HG02870 (cell line): ENCODE results near the gene KCNK15.

Experiments used
- ATAC-seq: cut with Tn5 transposase; IDR thresholded peaks from one replicate; pipeline ENCODE4 v1.9.1; 2021; ENCODE audit warnings: mild to moderate bottlenecking, moderate library complexity; ENCODE audit not compliant: unreplicated experiment

KCNK15 gene

DNA sequence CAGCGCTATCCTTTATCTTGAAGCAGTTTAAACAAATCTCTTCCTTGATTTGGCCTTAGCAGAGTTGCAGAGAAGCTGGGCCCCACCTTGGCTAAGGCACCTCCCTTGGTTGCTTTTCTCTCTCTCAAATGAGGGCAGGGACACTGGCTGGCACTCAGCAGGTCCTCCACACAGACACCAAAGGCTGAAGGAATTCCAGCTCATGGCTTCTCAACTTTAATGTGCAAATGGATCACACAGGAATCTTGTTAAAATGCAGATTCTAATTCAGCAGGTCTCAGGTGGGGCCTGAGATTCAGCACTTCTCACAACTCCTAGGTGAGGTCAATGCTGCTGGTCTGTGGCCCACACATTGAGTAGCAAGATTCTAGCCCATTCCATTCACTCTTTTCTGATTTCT is 39.0 kb downstream of the KCNK15 start:
- ATAC-seq = no peak

DNA sequence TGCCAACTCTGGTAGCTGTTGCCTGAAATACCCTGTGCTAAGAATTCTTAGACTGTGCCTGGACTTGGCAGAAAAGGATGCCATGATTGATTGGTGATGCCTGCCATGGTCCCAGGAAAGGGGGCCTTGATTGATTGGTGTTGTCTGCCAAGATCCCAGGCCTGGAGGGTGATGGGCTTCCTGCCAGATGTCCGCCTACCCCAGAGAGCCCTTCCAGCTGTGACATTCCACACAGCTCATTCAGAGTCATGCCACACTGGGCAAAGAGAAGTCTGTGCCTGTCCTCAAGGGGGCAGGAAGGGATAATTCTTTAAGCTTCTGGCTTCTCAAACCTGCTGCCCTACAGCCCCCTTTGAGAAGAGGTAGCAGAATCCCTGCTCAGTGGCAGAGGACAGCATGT is 40.1 kb downstream of the KCNK15 start:
- ATAC-seq = no peak

DNA sequence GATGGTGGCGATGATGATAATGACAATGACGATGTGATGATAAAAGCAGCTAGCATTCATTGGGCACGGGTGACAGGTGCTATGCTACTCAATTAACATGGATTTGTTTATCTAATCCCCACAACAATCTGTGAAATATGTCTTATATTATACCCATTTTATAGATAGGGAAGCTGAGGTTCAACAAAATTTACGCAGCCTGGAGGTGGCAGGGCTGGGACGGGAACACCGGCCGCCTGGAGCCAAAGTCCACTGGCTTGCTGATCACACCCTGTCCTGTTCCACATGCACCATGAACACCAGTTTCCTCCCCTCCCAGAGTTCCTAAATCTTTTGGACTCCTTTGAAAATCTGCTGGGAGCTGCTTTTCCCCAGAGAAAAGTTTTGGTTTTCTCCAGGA is 41.6 kb downstream of the KCNK15 start:
- ATAC-seq = no peak

DNA sequence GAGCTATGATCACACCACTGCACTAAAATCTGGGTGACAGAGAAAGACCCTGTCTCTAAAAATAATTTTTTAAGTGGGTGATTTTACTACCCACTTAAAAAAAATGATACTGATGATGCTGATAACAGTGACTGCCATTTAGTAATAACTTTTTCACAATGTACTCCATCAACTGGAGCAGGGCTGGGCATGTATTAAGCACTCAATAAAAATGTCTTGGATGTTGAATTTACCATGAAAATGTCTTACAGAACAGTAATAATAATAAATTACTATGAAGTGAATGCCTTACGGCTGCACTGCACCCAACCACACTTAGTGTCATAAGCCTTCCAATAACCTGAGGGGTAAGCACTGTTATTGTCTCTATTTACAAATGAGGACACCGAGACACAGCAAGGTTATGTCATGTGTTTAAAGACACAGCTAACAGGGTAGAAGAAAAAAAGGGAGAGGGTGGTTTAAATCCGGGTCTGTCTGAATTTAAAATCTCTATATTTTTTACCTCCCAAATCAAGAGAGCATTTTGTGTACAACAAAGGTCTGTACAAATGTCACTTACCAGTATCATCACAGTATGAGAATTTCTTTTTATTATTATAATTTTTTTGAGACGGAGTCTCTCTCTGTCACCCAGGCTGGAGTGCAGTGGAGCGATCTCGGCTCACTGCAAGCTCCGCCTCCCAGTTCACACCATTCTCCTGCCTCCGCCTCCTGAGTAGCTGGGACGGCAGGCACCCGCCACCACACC is 43.2 kb downstream of the KCNK15 start:
- no peak for ATAC-seq

DNA sequence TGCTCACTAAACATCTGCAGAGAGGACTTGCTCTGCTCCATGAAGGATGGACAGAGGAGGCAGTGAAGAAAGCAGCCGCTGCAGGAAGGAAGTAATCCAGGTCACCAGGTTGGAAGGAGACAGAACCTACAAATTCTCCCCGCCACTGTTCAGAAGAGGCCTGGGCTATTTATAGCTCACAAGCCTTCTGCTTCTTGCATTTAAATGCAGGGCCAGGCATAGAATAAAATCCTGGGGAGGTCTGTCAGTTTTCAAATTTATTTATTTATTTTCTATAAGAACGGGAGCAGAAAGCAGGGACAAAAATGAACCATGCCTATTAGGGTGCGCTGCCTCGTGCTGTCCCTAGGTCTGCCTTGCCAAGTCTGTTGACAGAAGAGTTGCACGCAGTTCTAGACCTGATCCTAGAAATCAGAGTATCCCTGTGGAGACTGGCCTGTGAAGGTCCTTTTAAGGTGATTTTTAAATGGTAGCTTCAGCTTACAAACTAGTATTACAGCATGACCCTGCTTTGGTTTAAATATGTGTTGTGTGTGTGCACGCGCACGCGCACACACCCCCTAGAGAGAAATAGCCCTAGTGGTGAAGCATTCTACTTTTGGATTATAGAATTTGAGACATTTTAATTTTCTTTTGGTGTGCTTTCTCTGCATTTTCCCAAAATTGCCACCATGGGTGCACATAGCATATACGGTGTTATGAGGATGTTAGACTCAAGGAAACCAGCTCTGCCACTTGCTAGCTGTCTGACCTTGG is 45.2 kb downstream of the KCNK15 start:
- no peak for ATAC-seq

DNA sequence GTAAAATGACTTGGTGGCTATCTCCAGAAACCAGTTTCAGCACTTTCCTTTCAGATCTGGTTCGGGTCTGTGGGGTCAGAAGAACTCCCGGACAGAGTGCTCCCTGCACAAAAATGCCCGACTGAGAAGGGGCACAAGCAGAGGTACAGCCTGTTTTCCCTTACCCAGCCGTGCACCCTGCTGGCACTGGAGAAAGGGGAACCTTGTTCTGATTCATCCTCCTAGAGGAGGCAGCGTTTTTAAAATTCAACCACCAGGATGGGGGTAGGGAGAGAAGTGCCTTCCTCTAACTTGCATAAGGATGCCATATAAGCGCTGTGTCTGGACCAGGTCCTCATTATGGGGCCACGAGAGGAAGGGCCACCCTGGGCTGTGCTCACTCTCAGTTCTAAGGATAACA is 47.1 kb downstream of the KCNK15 start:
- ATAC-seq = no peak

DNA sequence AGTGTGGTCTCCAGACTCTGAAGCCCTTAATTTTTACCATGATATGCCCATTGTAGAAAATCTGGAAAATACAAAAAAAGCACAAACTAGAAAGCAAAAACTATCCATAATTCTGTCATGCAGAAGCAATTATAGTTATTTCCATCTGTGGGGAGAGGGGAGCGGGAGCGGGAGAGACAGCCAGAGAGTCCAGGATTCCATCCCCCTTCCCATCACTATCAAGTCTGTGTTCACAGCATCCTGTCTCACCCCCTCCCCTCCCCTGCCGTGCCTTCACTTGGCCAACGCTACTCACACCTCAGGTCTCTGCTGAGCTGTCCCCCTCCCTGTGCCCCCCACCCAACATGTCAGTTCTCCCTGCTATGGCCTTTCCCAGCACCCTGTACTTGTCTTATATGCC is 50.2 kb downstream of the KCNK15 start:
- ATAC-seq = no peak

DNA sequence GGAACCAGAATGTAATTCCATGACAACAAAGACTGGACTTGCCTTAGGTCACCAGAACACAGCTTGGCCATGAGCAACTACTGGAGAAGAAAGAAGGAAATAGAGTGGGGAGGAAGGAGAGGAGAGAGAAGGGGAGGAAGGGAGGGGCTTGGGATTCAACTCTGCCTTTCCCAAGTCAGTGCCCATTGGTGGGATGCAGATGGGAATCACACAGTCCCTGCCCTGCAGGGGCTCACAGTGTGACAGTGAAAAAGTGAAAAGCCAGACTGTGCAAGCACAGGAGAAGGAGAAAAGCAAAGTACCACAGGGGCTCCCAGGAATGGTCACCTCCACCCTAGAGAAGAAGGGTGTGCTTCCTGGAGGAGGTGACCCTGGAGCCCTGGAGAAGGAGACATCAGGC is 50.6 kb downstream of the KCNK15 start:
- no peak for ATAC-seq

DNA sequence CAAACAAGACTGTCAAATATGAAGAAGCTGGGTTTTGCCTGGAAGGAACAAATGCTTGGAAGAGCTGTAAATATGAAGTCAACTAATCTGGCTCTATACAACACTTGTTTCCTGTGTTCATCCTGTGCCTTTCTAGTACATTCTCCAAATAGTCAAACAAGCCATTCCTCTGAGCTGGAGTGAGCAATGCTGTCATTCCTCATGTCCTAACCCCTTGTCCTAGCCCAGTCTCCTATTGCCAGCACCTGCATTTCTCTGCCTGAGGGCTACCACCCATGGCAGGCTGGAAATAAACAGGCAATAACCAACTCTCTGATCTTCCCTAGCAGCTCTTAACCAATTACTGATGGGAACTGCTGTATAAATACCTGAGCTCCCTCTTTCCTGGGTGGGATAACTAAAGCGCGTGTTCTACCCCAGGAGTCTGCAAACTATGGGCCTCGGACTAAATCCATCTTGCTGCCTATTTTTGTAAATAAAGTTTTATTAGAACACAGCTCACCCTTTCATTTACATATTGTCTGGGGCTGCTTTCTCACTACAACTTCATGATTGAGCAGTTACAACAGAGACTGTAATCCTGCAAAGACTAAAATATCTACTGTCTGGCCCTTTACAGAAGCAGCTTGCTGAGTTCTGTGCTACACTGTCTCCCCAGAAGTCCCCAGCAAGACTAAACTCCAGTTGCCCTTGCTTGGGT is 51.2 kb downstream of the KCNK15 start:
- no peak for ATAC-seq

DNA sequence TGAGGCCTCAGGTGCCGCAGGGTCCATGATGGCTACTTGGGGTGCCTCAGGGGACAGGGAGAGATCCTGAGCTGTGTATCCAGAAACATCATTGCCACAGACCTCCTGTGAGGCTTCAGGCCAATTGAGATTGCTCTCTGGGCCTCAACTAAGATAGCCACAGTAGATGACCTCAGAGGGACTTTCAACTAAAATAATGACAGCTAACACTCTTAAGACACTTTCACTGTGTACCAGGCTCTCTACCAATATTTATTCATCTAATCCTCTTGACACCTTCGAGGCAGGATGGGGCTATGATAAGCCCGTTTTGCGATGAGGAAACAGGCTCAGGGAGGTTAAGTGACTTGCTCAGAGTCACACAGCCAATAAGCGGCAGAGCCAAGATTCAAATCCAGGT is 54.0 kb downstream of the KCNK15 start:
- ATAC-seq = no peak

DNA sequence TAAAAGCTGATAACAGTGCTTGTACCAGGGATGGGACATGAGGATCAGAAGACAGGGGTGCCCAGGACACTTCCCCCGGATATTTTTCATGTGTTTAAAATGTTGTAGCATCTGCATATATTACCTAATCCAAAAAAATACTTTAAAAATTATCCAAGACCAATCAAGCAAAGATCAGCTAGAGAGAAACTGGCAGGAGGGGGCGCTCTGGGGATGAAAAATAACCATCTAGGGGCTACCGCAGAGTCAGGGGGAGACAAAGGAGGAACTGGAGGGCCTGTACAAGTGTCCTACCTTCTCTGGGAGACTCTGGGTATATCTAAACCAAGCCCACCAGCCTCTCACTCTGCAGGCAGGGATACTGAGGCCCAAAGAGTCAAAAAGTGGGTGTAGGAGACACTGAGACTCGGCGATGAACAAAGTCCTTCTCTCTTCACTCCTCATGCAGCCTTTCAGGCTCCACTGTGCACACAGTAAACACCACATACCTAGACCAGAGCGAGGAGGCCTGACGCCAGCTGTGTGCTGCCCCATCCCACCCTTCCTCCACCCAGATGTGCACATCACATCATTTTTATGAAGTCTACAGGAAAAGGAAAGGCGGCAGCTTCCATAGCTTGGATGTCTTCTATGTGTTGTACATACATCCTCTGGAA is 54.9 kb downstream of the KCNK15 start:
- no peak for ATAC-seq
